HUES64 (cell line): ENCODE results near the gene RNF6.
A peak's percentile ranks its signal among the peaks of the same experiment; 100 is the strongest.

Experiments
- H3K27ac ChIP-seq: 2 replicates; pipeline ENCODE4 v1.7.0; 2013; ENCODE audit warnings: low read depth, low read length, inconsistent platforms
- H3K27me3 ChIP-seq: 2 replicates; pipeline ENCODE4 v1.6.1; 2013; ENCODE audit warnings: mild to moderate bottlenecking, low read length; ENCODE audit not compliant: insufficient read depth
- H3K36me3 ChIP-seq: 2 replicates; pipeline ENCODE4 v1.6.1; 2013; ENCODE audit warnings: mild to moderate bottlenecking, low read length; ENCODE audit not compliant: insufficient read depth
- H3K4me1 ChIP-seq: 2 replicates; pipeline ENCODE4 v1.6.1; 2013; ENCODE audit warnings: mild to moderate bottlenecking, low read length, moderate library complexity; ENCODE audit not compliant: insufficient read depth
- H3K4me3 ChIP-seq: 2 replicates; pipeline ENCODE4 v1.5.1; 2013; ENCODE audit warnings: mild to moderate bottlenecking, low read length, moderate library complexity
- H3K9ac ChIP-seq: 2 replicates; pipeline ENCODE4 v1.6.1; 2013; ENCODE audit warnings: mild to moderate bottlenecking, low read depth, low read length
- H3K9me3 ChIP-seq: 2 replicates; pipeline ENCODE4 v1.6.1; 2013; ENCODE audit warnings: low read depth, low read length; ENCODE audit not compliant: insufficient read depth
- WGBS: fragments of 150-250, 120-280 bp; methylation state at CpG from one replicate; pipeline ENCODE4 v1.1.7; 2013; ENCODE audit warnings: missing lambda C conversion rate; 5-methylcytosine and 5-hydroxymethylcytosine counted together

Gene RNF6

DNA sequence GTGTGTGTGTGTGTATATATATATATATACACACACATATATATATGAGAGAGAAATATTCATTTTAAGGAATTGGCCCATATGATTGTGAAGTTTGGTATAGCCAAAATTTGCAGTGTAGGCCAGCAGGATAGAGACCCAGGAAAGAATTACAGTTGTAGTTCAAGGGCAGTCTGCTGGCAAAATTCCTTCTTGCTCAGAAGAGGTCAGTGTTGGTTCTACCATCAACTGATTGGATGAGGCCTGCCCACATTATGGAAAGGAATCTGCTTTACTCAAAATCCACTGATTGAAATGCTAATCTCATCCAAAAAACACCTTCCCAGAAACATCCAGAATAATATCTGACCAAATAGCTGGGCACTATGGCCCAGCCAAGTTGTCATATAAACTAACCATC is 24.0 kb downstream of the RNF6 start:
- H3K4me3 ChIP-seq, result no peak overlapping the region
- H3K9ac ChIP-seq, result no peak overlapping the region
- no peaks in the 10 kb centered on the region for H3K36me3 ChIP-seq
- H3K4me1 ChIP-seq, result no peaks in the 10 kb centered on the region
- no peak overlapping the region for H3K27ac ChIP-seq
- H3K9me3 ChIP-seq, result peaks cover 8% of the 10 kb centered on the region; the same call in 1 of the 2 replicates
- no peaks in the 10 kb centered on the region for H3K27me3 ChIP-seq

DNA sequence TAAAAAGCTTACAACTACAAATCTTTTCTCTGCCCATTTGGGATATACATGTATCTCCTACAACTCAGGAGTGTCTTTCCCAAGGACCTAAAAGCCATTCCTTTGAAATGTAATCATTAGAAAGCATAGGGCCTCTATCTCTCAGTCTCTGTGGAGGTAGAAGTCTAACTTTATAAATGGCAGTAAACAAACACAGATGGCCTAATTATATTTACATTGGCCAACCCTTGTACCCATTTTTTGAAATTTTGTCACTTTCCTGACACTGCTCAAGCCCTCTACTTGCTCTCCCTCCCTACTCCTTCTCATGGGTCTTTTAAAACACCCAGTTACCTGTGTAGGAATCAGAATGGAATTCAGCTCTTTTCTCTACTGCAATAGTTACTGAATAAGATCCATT is 24.8 kb downstream of the RNF6 start:
- H3K4me1 ChIP-seq, result no peaks in the 10 kb centered on the region
- H3K4me3 ChIP-seq, result no peak overlapping the region
- no peaks in the 10 kb centered on the region for H3K27me3 ChIP-seq
- no peaks in the 10 kb centered on the region for H3K36me3 ChIP-seq
- no peak overlapping the region for H3K27ac ChIP-seq
- peaks cover 8% of the 10 kb centered on the region; the same call in 1 of the 2 replicates for H3K9me3 ChIP-seq
- H3K9ac ChIP-seq, result no peak overlapping the region

DNA sequence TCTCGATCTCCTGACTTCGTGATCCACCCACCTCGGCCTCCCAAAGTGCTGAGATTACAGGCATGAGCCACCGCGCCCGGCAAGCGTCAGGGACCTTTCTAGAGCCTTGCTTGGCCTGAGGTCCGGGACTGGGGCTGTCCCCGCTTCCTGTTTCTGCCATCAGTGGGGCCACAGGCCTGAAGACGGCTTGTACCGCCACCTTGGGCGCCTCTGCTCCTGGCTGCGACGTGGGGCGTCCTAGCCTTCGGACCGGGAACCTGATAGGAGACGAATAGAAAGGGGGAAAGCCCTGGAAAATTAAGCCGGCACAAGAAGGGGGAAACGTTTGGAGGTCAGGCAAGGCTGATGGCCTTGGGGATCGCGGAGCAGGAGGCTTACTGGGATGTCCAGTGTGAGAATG is 35.1 kb downstream of the RNF6 start:
- no peaks in the 10 kb centered on the region for H3K4me1 ChIP-seq
- H3K27ac ChIP-seq, result no peak overlapping the region
- no peaks in the 10 kb centered on the region for H3K9me3 ChIP-seq
- H3K9ac ChIP-seq, result no peak overlapping the region
- H3K4me3 ChIP-seq, result peak overlapping the region; percentile 72
- WGBS, result 81% methylated on average over 22 of the region's 22 CpGs
- H3K36me3 ChIP-seq, result no peaks in the 10 kb centered on the region
- peaks cover 6% of the 10 kb centered on the region for H3K27me3 ChIP-seq

DNA sequence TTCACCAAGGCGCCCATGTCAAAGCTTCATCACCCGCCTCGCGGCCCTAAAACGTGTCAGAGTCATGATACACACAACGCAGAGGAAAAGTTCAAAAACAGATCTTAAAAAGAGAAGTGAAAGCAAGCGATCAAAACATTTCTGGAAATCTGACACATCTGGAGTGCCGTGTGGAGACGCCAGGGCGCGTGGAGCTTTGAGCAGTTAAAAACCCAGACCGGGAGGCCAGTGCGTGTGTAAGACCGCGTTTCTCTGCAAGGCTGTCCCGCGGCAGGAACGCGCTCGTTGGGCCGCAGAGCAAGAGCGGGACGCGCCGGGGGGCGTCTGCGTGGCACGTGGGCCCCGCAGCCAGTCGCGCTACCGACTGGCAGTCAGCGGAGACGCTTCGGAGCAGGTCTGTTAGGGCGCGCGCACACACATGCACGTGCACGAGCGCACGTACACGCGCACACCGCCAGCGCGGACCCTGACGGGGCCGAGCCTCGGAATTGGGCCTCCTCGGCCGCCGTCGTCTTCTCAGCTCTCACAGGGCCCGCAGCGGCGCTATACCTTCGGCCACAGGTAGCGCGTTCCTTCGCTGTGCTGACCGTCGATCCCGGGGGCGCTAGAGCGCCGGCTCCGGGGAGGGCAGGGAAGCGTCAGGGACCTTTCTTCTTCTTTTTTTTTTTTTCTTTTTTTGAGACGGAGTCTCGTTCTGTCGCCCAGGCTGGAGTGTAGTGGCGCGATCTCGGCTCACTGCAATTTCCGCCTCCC is 35.8 kb downstream of the RNF6 start:
- Histone ChIP-seq H3K36me3 (no peaks in the 10 kb centered on the region), H3K9ac (peak overlapping the region; percentile 60), H3K9me3 (no peaks in the 10 kb centered on the region), H3K27ac (no peak overlapping the region), H3K4me1 (no peaks in the 10 kb centered on the region), H3K27me3 (peaks cover 6% of the 10 kb centered on the region), H3K4me3 (peak overlapping the region; percentile 72)
- WGBS, result 6% methylated on average over 76 of the region's 76 CpGs

DNA sequence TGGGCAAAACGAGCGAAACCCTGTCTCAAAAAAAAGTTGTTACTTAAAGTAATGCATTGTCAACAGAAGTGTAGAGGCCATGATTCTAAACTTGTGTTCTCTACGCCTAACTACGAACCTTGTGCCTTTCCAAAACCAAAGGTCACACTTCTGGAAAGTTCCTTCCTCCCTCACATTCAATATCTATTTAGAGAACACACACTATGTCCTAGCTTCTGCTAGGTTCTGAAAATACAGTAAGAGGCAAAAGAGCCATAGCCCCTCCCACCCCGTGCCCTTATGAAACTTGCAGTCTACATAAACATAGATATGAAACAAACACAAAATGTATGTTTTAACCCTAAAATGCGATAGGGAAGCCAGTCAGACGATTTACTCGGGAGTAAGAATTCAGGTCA is 36.4 kb downstream of the RNF6 start:
- Histone ChIP-seq H3K4me3 (peak overlapping the region; percentile 72), H3K27me3 (peaks cover 6% of the 10 kb centered on the region), H3K4me1 (no peaks in the 10 kb centered on the region), H3K27ac (no peak overlapping the region), H3K36me3 (no peaks in the 10 kb centered on the region), H3K9ac (peak overlapping the region; percentile 60; the same call in 1 of the 2 replicates), H3K9me3 (no peaks in the 10 kb centered on the region)
- 70% methylated on average over 8 of the region's 8 CpGs for WGBS

DNA sequence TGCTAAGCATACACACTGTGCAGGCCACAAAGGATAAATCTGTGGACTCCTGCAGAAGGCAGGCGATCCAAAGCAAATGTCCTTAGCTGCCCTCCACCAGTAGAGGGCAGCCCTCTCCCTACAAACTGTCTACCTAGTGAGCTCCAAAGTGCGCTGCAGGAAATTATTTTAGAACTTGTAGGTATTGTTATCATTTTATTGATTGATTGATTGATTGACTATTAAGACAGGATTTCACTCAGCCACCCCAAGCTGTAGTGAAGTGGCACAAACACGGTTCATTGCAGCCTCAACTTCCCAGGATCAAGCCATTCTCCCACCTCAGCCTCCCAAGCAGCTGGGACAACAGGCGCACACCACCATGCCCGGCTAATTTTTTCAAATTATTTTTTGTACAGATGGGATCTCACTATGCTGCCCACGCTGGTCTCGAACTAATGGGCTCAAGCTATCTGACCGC is 37.3 kb downstream of the RNF6 start:
- H3K36me3 ChIP-seq, result no peaks in the 10 kb centered on the region
- no peak overlapping the region for H3K27ac ChIP-seq
- peaks cover 6% of the 10 kb centered on the region for H3K27me3 ChIP-seq
- no peak overlapping the region for H3K9ac ChIP-seq
- H3K9me3 ChIP-seq, result no peaks in the 10 kb centered on the region
- 76% methylated on average over 8 of the region's 8 CpGs for WGBS
- no peaks in the 10 kb centered on the region for H3K4me1 ChIP-seq
- H3K4me3 ChIP-seq, result no peak overlapping the region

- H3K4me3 ChIP-seq, result no peak overlapping the region
- H3K36me3 ChIP-seq, result no peaks in the 10 kb centered on the region
- H3K4me1 ChIP-seq, result no peaks in the 10 kb centered on the region
- H3K9me3 ChIP-seq, result no peaks in the 10 kb centered on the region
- H3K9ac ChIP-seq, result no peak overlapping the region
- 100% methylated on average over 1 of the region's 2 CpGs for WGBS
- no peak overlapping the region for H3K27ac ChIP-seq
- peaks cover 6% of the 10 kb centered on the region for H3K27me3 ChIP-seq
Measured at GRCh38 chr13:26183416-26183815, 38.7 kb downstream of the RNF6 start.

GRCh38 chr13:26179344-26179743 is 42.8 kb downstream of the RNF6 start:
- 100% methylated on average over 1 of the region's 2 CpGs for WGBS
- Histone ChIP-seq H3K4me3 (no peak overlapping the region), H3K4me1 (no peaks in the 10 kb centered on the region), H3K9me3 (no peaks in the 10 kb centered on the region), H3K9ac (no peak overlapping the region), H3K27me3 (no peaks in the 10 kb centered on the region), H3K27ac (no peak overlapping the region), H3K36me3 (no peaks in the 10 kb centered on the region)

GRCh38 chr13:26168835-26169234 is 53.3 kb downstream of the RNF6 start:
- H3K9ac ChIP-seq, result no peak overlapping the region
- H3K27ac ChIP-seq, result no peak overlapping the region
- 91% methylated on average over 3 of the region's 3 CpGs for WGBS
- H3K4me3 ChIP-seq, result no peak overlapping the region
- H3K27me3 ChIP-seq, result no peaks in the 10 kb centered on the region
- H3K9me3 ChIP-seq, result no peaks in the 10 kb centered on the region
- no peaks in the 10 kb centered on the region for H3K36me3 ChIP-seq
- H3K4me1 ChIP-seq, result no peaks in the 10 kb centered on the region

DNA sequence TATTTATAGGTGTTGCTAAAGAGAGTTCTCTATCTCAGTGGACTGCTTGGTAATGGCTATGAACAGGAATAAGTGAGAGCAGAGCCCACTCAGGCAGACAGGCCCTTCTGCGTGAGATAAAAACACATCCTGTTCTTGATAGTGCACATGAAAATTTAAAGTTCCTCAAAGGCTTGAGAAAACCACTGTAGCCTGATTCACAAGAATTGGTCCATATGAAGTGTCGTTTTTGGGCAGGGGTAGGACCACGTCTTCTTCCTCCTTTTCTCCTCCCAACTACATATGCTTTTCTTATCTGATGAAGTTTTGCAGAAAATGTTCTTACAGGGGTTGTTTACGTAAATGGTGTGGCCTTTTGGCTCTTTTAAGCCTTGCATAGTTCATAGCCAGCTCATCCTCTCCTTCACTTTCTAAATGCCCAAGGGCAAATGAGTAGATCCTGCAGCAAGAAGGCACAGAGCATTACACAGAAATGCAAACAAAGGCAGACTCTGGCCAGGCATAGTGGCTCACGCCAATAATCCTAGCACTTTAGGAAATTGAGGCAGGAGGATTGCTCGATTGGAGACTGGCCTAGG is 53.8 kb downstream of the RNF6 start:
- no peaks in the 10 kb centered on the region for H3K9me3 ChIP-seq
- WGBS, result 93% methylated on average over 6 of the region's 6 CpGs

DNA sequence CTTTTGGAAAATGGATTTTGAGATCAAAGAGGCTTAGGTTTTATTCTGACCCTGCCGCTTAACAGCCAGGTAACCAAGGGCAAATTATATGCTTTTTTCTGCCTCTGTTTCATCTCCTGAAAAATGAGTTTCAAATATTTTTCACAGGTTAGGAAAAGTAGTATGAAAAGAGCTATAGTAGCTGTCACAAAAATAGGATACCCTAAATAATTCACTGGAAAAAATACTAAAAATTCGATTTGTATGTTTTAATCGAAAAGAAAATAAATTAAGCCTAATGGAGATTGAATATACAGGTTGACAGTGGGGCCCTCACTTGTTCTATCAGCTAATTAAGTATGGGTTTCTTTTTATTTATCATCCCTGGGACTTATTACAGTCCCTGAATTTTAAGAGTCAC is 58.3 kb downstream of the RNF6 start:
- no peaks in the 10 kb centered on the region for H3K9me3 ChIP-seq
- no peaks in the 10 kb centered on the region for H3K4me1 ChIP-seq
- H3K4me3 ChIP-seq, result no peak overlapping the region
- no peaks in the 10 kb centered on the region for H3K27me3 ChIP-seq
- 92% methylated on average over 3 of the region's 3 CpGs for WGBS
- no peak overlapping the region for H3K27ac ChIP-seq
- H3K36me3 ChIP-seq, result no peaks in the 10 kb centered on the region
- H3K9ac ChIP-seq, result no peak overlapping the region

More for the DNA sequence above, 53.8 kb downstream of the RNF6 start:
- H3K27ac ChIP-seq, result no peak overlapping the region
- no peak overlapping the region for H3K9ac ChIP-seq
- H3K27me3 ChIP-seq, result no peaks in the 10 kb centered on the region
- H3K4me3 ChIP-seq, result no peak overlapping the region
- no peaks in the 10 kb centered on the region for H3K36me3 ChIP-seq
- no peaks in the 10 kb centered on the region for H3K4me1 ChIP-seq
